ENCODE measurements around the gene MAPKAP1.

GRCh38 chr9:125463926-125464325 lies 243.1 kb downstream of the MAPKAP1 start:
- TF ChIP-seq EZH2 (IDR thresholded peaks at IDR 0.05; ENCODE audit: insufficient read depth, poor library complexity, severe bottlenecking) (no peak), EZH2phosphoT487 (IDR thresholded peaks at IDR 0.05; ENCODE audit: insufficient read depth, low read depth) (no peak)

Data from GM23248 (cell line).